Measurements from ENCODE around the gene SLITRK6. TPM values are rescaled to one million over a fixed set of nuclear protein-coding genes. Genes with fewer than 3 reads are reported as not detected.

SLITRK6 gene
- total and polyA plus RNA-seq, 2 of the 4 experiments (the other 2 are of a cell fraction) = 1.1 to 1.6 TPM

- no TSS peak for BruUV-seq (replicated peaks)
- no peak overlapping the region for H3K23ac ChIP-seq (ENCODE audit: low read depth, low read length)
- DNase-seq (peak; percentile 8), ATAC-seq (ENCODE audit: low read depth) (no peak)
- no peak overlapping the region for H2AK9ac ChIP-seq (replicated peaks; ENCODE audit: low read depth, low read length, poor library complexity)
- H4K8ac ChIP-seq (ENCODE audit: low read depth in 2 of 2, low read length in 2 of 2) = no peak overlapping the region
- H3K9me3 ChIP-seq (ENCODE audit: control insufficient read depth, insufficient read depth, low read length) = no peaks in the 10 kb centered on the region
- no peaks in the 10 kb centered on the region for H4K20me1 ChIP-seq (ENCODE audit: insufficient read depth, low read length)
- no peak overlapping the region for H3K9ac ChIP-seq (ENCODE audit: low read depth, low read length)
- in situ Hi-C loops (cut with MboI; ENCODE audit: low sequenced_read_pairs) = no loop called here
- TF ChIP-seq NFE2L2 (IDR thresholded peaks at IDR 0.05; ENCODE audit: low read depth, low read length) (no peak), SMC3 (IDR thresholded peaks at IDR 0.05; ENCODE audit: low read depth, low read length) (no peak), ELK1 (IDR thresholded peaks at IDR 0.05; ENCODE audit: borderline replicate concordance, low read depth, low read length) (no peak), RCOR1 (IDR thresholded peaks at IDR 0.05; ENCODE audit: insufficient replicate concordance, low read length) (no peak), MAFK (IDR thresholded peaks at IDR 0.05; ENCODE audit: low read depth, low read length) (no peak), FOS (IDR thresholded peaks at IDR 0.05; ENCODE audit: low read depth, low read length) (no peak)
- no peak overlapping the region for H4K5ac ChIP-seq (ENCODE audit: low read depth, low read length)
- H3K79me1 ChIP-seq (ENCODE audit: low read depth in 1 of 2, low read length in 2 of 2) = no peaks in the 10 kb centered on the region
- no peak overlapping the region for H2BK15ac ChIP-seq (ENCODE audit: low read depth, low read length)
- no CpG with 5 or more reads among the region's 1 CpG for WGBS, 2 experiments (ENCODE audit: extremely low coverage in 2 of 2, insufficient read length in 1 of 2)
- H3K27me3 ChIP-seq (ENCODE audit: control insufficient read depth, insufficient read depth, low read length) = no peaks in the 10 kb centered on the region
- dilution Hi-C loops (cut with HindIII; ENCODE audit: low sequenced_read_pairs, unreplicated experiment) = no loop called here
- H3K36me3 ChIP-seq (ENCODE audit: control insufficient read depth, insufficient read depth, low read length) = no peaks in the 10 kb centered on the region
- H2BK5ac ChIP-seq (ENCODE audit: low read depth, low read length, poor library complexity, severe bottlenecking) = no peak overlapping the region
- no peak overlapping the region for H2AFZ ChIP-seq (replicated peaks; ENCODE audit: low read length, poor library complexity)
- no peak overlapping the region for H3K4ac ChIP-seq (ENCODE audit: low read depth, low read length)
- H3K27ac ChIP-seq (ENCODE audit: insufficient read depth, low read length) = no peak overlapping the region
- no peak overlapping the region for H4K91ac ChIP-seq (ENCODE audit: insufficient read depth, low read depth, low read length)
- H3K18ac ChIP-seq (ENCODE audit: low read depth, low read length) = no peak overlapping the region
- no peaks in the 10 kb centered on the region for H3K4me1 ChIP-seq (ENCODE audit: control insufficient read depth, insufficient read depth, low read length)
- ChIA-PET POLR2A (ENCODE audit: unreplicated experiment) (no interaction called here), CTCF (interaction anchor here (0.6 kb wide), 2 partner anchors 105 to 120 kb away, joined by 3 read pairs; no protein-coding TSS in a partner anchor)
- intact Hi-C loops (cut with micrococcal nuclease) = no loop called here
- no peak overlapping the region for H3K14ac ChIP-seq (replicated peaks; ENCODE audit: low read depth, low read length)
- no peaks in the 10 kb centered on the region for H3K9me1 ChIP-seq (ENCODE audit: insufficient read depth, low read length)
- H2BK20ac ChIP-seq (ENCODE audit: low read depth, low read length) = no peak overlapping the region
- H2AK5ac ChIP-seq (ENCODE audit: low read depth, low read length) = no peak overlapping the region
- H3K4me2 ChIP-seq (ENCODE audit: low read depth, low read length) = no peak overlapping the region
- no peak overlapping the region for H2BK120ac ChIP-seq (ENCODE audit: low read depth, low read length)
- no peak overlapping the region for H3K4me3 ChIP-seq (ENCODE audit: insufficient read depth, low read depth, low read length)
- H3K56ac ChIP-seq (ENCODE audit: extremely low read depth, insufficient read depth, low read length) = no peak overlapping the region
Observed at GRCh38 chr13:85771856-85772255, 27.4 kb downstream of the SLITRK6 start.
